ENCODE measurements around the gene ZDHHC8. TPM values are rescaled to one million over a fixed set of nuclear protein-coding genes. Genes with fewer than 3 reads are reported as not detected.

Gene ZDHHC8
- total RNA-seq: 10 to 100 TPM; 27.7 to 53.0 (median 42.2) TPM
- long read RNA-seq, donor 1, full-length matches to known transcripts: 2 of 49 reads
- long read RNA-seq, donor 1, partial matches to known transcripts: 24 of 49 reads
- long read RNA-seq, donor 1, other reads (novel, unspliced or antisense): 23 of 49 reads
- long read RNA-seq, donor 2, partial matches to known transcripts: 0 of 1 reads
- long read RNA-seq, donor 2, other reads (novel, unspliced or antisense): 1 of 1 reads

GRCh38 chr22:20131597-20131858 is at the start of gene ZDHHC8:
ZDHHC8 (plus strand) TSS chr22:20131804; CDS start chr22:20131948, 144 bp downstream.
- no peak for TF ChIP-seq CTCF (IDR thresholded peaks at IDR 0.05)
- DNase-seq: peak in 2 of 3 donors; percentile 58 to 62
- Histone ChIP-seq H3K36me3 (ENCODE audit: low read depth) (no peaks in the 10 kb centered on the region), H3K9me3 (no peaks in the 10 kb centered on the region), H3K4me1 (ENCODE audit: low read depth) (peaks cover 14% of the 10 kb centered on the region), H3K4me3 (peak within 1 kb of the TSS; percentile 94)
- peak; percentile 68 for ATAC-seq
- intact Hi-C loops (cut with DNase I, micrococcal nuclease): no loop called here

GRCh38 chr22:20083157-20083890 is 48.3 kb upstream of the ZDHHC8 start:
- no peak for TF ChIP-seq CTCF (IDR thresholded peaks at IDR 0.05)
- Histone ChIP-seq H3K9me3 (no peaks in the 10 kb centered on the region), H3K4me1 (ENCODE audit: low read depth) (peaks cover 25% of the 10 kb centered on the region), H3K36me3 (ENCODE audit: low read depth) (no peaks in the 10 kb centered on the region), H3K4me3 (no peak overlapping the region)
- ATAC-seq (no peak), DNase-seq (peak in 2 of 3 donors; percentile 14 to 17)
- intact Hi-C loops (cut with DNase I, micrococcal nuclease): no loop called here

- H3K4me3 ChIP-seq: no peak overlapping the region
- DNase-seq (peak in 1 of 3 donors; percentile 25), ATAC-seq (no peak)
- peaks cover 25% of the 10 kb centered on the region for H3K4me1 ChIP-seq (ENCODE audit: low read depth)
- no peak for TF ChIP-seq CTCF (IDR thresholded peaks at IDR 0.05)
- H3K9me3 ChIP-seq: no peaks in the 10 kb centered on the region
- intact Hi-C loops (cut with DNase I, micrococcal nuclease): no loop called here
- no peaks in the 10 kb centered on the region for H3K36me3 ChIP-seq (ENCODE audit: low read depth)
Observed at GRCh38 chr22:20083891-20084546, 47.6 kb upstream of the ZDHHC8 start.

GRCh38 chr22:20084547-20085413 is 46.8 kb upstream of the ZDHHC8 start:
- H3K4me1 ChIP-seq (ENCODE audit: low read depth): peaks cover 25% of the 10 kb centered on the region
- intact Hi-C loops (cut with DNase I, micrococcal nuclease): no loop called here

More at GRCh38 chr22:20084547-20085413, 46.8 kb upstream of the ZDHHC8 start:
- ATAC-seq (no peak), DNase-seq (peak in 2 of 3 donors; percentile 33 to 34)
- no peak overlapping the region for H3K4me3 ChIP-seq
- no peaks in the 10 kb centered on the region for H3K9me3 ChIP-seq
- TF ChIP-seq CTCF (IDR thresholded peaks at IDR 0.05): no peak
- peaks cover 2% of the 10 kb centered on the region for H3K36me3 ChIP-seq (ENCODE audit: low read depth)
